ENCODE measurements around the gene MCM5.

Gene MCM5

DNA sequence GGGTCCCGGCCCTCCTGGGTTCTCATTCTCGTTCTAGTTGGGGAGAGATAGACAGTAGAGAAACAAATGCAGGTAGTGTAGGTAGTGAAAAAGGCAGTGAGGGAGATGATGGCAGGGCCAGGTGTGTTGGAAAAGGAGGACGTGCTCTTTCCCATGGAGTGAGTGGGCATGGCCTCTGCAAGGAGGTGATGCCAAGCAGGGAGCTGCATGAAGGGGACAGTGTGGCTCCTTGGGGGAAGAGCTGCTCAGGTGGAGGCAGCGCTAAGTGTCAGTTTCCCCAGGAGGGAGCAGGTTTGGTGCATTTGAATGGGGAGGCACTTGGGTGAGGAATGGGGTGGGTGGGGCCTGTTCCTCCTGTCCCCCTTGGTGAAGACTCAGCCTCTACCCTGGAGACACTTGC lies 22.2 kb downstream of the MCM5 start:
- no peak overlapping the region for H3K9ac ChIP-seq (ENCODE audit: low read length)
- no peaks in the 10 kb centered on the region for H3K4me1 ChIP-seq (ENCODE audit: insufficient read depth, low read length, severe bottlenecking)
- no peak overlapping the region for H3K4me3 ChIP-seq (ENCODE audit: low read depth, low read length, poor library complexity, severe bottlenecking)
- H3K79me2 ChIP-seq (ENCODE audit: insufficient read depth, low read length): no peaks in the 10 kb centered on the region
- no peaks in the 10 kb centered on the region for H3K9me3 ChIP-seq (ENCODE audit: low read length)
- no peaks in the 10 kb centered on the region for H3F3A ChIP-seq (ENCODE audit: insufficient read depth, low read length)
- no peak overlapping the region for H3K4me2 ChIP-seq (ENCODE audit: low read length)
- no peaks in the 10 kb centered on the region for H3K9me2 ChIP-seq (ENCODE audit: low read depth, low read length)
- H3K27me3 ChIP-seq (ENCODE audit: insufficient read depth, low read length): no peaks in the 10 kb centered on the region
- H3K36me3 ChIP-seq (ENCODE audit: insufficient read depth, low read length): peaks cover 94% of the 10 kb centered on the region
- TF ChIP-seq, protein P1, sequence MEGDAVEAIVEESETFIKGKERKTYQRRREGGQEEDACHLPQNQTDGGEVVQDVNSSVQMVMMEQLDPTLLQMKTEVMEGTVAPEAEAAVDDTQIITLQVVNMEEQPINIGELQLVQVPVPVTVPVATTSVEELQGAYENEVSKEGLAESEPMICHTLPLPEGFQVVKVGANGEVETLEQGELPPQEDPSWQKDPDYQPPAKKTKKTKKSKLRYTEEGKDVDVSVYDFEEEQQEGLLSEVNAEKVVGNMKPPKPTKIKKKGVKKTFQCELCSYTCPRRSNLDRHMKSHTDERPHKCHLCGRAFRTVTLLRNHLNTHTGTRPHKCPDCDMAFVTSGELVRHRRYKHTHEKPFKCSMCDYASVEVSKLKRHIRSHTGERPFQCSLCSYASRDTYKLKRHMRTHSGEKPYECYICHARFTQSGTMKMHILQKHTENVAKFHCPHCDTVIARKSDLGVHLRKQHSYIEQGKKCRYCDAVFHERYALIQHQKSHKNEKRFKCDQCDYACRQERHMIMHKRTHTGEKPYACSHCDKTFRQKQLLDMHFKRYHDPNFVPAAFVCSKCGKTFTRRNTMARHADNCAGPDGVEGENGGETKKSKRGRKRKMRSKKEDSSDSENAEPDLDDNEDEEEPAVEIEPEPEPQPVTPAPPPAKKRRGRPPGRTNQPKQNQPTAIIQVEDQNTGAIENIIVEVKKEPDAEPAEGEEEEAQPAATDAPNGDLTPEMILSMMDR (IDR thresholded peaks at IDR 0.05; ENCODE audit: low read length): no peak
- TF ChIP-seq EZH2 (IDR thresholded peaks at IDR 0.05; ENCODE audit: borderline replicate concordance, low read length): no peak
- H2AFZ ChIP-seq (ENCODE audit: low read length): no peak overlapping the region
- no peak overlapping the region for H3K27ac ChIP-seq (ENCODE audit: low read depth, low read length, poor library complexity, severe bottlenecking)
- no peaks in the 10 kb centered on the region for H4K20me1 ChIP-seq (ENCODE audit: insufficient read depth, low read length)

DNA sequence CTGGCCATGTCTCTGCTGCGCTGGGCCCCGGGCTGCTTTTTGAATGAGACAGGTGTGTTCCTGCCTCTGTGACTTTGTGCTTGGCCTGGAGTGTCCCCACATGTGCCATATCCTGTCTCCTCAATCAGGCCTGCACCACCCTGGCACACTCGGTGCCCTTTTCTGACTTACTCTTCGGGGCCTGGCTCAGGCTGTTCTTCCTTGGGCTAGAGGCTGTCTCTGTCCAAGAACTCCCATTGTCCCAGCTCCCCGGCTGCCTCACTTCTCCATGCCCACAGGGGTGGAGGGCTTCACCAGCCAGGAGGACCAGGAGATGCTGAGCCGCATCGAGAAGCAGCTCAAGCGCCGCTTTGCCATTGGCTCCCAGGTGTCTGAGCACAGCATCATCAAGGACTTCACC lies 23.0 kb downstream of the MCM5 start:
- no peak for TF ChIP-seq EZH2 (IDR thresholded peaks at IDR 0.05; ENCODE audit: borderline replicate concordance, low read length)
- TF ChIP-seq, protein P1 (IDR thresholded peaks at IDR 0.05; ENCODE audit: low read length): no peak
- H3K27me3 ChIP-seq (ENCODE audit: insufficient read depth, low read length): no peaks in the 10 kb centered on the region
- H4K20me1 ChIP-seq (ENCODE audit: insufficient read depth, low read length): no peaks in the 10 kb centered on the region
- no peak overlapping the region for H3K4me3 ChIP-seq (ENCODE audit: low read depth, low read length, poor library complexity, severe bottlenecking)
- no peaks in the 10 kb centered on the region for H3K79me2 ChIP-seq (ENCODE audit: insufficient read depth, low read length)
- H3K27ac ChIP-seq (ENCODE audit: low read depth, low read length, poor library complexity, severe bottlenecking): no peak overlapping the region
- H3K9me2 ChIP-seq (ENCODE audit: low read depth, low read length): no peaks in the 10 kb centered on the region
- H3K9ac ChIP-seq (ENCODE audit: low read length): no peak overlapping the region
- no peak overlapping the region for H3K4me2 ChIP-seq (ENCODE audit: low read length)
- H3F3A ChIP-seq (ENCODE audit: insufficient read depth, low read length): no peaks in the 10 kb centered on the region
- H3K4me1 ChIP-seq (ENCODE audit: insufficient read depth, low read length, severe bottlenecking): no peaks in the 10 kb centered on the region
- peaks cover 88% of the 10 kb centered on the region for H3K36me3 ChIP-seq (ENCODE audit: insufficient read depth, low read length)
- no peaks in the 10 kb centered on the region for H3K9me3 ChIP-seq (ENCODE audit: low read length)
- no peak overlapping the region for H2AFZ ChIP-seq (ENCODE audit: low read length)

DNA sequence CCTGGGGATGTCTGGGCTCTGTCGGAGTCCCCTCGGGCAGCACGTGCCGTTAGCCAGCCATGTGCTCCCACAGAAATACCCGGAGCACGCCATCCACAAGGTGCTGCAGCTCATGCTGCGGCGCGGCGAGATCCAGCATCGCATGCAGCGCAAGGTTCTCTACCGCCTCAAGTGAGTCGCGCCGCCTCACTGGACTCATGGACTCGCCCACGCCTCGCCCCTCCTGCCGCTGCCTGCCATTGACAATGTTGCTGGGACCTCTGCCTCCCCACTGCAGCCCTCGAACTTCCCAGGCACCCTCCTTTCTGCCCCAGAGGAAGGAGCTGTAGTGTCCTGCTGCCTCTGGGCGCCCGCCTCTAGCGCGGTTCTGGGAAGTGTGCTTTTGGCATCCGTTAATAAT lies 24.1 kb downstream of the MCM5 start:
- Histone ChIP-seq H3K4me2 (ENCODE audit: low read length) (no peak overlapping the region), H3K4me1 (ENCODE audit: insufficient read depth, low read length, severe bottlenecking) (no peaks in the 10 kb centered on the region), H3K9me3 (ENCODE audit: low read length) (no peaks in the 10 kb centered on the region), H3K36me3 (ENCODE audit: insufficient read depth, low read length) (peaks cover 83% of the 10 kb centered on the region), H3K9ac (ENCODE audit: low read length) (no peak overlapping the region), H3K27ac (ENCODE audit: low read depth, low read length, poor library complexity, severe bottlenecking) (no peak overlapping the region), H3K79me2 (ENCODE audit: insufficient read depth, low read length) (no peaks in the 10 kb centered on the region), H4K20me1 (ENCODE audit: insufficient read depth, low read length) (no peaks in the 10 kb centered on the region), H3K27me3 (ENCODE audit: insufficient read depth, low read length) (no peaks in the 10 kb centered on the region), H3K4me3 (ENCODE audit: low read depth, low read length, poor library complexity, severe bottlenecking) (no peak overlapping the region), H3F3A (ENCODE audit: insufficient read depth, low read length) (no peaks in the 10 kb centered on the region), H3K9me2 (ENCODE audit: low read depth, low read length) (no peaks in the 10 kb centered on the region), H2AFZ (ENCODE audit: low read length) (no peak overlapping the region)
- no peak for TF ChIP-seq EZH2 (IDR thresholded peaks at IDR 0.05; ENCODE audit: borderline replicate concordance, low read length)
- TF ChIP-seq, protein P1 (IDR thresholded peaks at IDR 0.05; ENCODE audit: low read length): no peak
